C1 segment of cervical spinal cord (tissue), 14 donors: ENCODE results near the gene APPBP2.
A peak's percentile ranks its signal among the peaks of the same experiment; 100 is the strongest.
"Not testable (repeated sequence)": the region's sequence is repeated elsewhere in the genome, so short reads cannot be mapped to it uniquely, and the experiment has no call there.

Source experiments
- DNase-seq, 14 donors: peaks; one replicate each; lab custom pipeline; 2025; lab: John Stamatoyannopoulos, UW

The APPBP2 gene

GRCh38 chr17:60435244-60436167 lies 90.5 kb downstream of the APPBP2 start:
- DNase-seq, result peak in 12 of 14 donors; percentile 41 to 71 (median 57)

DNA sequence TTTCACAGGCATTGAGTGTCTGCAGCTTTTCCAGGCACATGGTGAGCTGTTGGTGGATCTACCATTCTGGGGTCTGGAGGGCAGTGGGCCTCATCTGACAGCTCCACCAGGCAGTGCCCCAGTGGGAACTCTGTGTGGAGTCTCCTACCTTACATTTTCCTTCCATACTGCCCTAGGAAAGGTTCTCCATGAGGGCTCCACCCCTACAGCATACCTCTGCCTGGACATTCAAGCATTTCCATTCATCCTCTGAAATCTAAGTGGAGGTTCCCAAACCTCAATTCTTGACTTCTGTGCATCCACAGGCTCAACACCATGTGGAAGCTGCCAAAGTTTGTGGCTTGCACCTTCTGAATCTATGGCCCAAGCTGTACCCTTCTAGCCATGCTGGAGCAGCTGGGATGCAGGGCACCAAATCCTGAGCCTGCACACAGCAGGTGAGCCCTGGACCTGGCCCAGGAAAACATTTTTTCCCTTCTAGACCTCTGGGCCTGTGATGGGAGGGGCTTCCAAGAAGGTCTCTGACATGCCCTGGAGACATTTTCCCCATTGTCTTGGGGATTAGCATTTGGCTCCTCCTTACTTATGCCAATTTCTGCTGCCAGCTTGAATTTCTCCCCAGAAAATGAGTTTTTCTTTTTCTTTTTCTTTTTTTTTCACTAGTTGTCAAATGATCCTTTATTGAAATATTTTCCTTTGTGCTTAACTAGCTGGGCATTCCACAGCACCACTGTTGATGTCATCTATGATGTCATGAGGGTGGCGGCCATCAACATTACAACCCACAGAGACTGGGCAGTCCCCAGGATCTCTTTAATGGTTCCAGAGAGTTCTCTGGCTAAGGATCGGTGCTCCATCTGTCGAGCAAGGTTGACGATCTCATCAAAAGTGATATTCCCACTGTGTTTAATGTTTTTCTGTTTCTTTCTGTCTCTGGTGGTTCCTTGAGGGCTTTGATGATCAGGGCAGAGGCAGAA lies 92.7 kb downstream of the APPBP2 start:
- DNase-seq, result not testable (repeated sequence)

DNA sequence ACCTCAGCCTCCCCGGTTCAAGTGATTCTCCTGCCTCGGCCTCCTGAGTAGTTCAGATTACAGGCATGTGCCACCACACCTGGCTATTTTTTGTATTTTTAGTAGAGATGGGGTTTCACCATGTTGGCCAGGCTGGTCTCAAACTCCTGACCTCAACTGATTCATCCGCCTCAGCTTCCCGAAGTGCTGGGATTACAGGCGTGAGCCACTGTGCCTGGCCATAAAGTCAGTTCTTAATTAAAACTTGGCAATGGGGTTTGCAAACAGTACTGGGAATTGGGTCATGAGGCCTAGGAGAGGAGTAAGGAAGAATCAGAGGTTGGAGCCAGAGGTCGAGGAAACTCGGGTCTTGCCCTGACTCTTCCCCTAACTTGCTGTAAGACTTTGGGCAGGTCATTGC lies 95.5 kb downstream of the APPBP2 start:
- DNase-seq, result not testable (repeated sequence)

GRCh38 chr17:60428491-60428890 lies 97.6 kb downstream of the APPBP2 start:
- not testable (repeated sequence) for DNase-seq

DNA sequence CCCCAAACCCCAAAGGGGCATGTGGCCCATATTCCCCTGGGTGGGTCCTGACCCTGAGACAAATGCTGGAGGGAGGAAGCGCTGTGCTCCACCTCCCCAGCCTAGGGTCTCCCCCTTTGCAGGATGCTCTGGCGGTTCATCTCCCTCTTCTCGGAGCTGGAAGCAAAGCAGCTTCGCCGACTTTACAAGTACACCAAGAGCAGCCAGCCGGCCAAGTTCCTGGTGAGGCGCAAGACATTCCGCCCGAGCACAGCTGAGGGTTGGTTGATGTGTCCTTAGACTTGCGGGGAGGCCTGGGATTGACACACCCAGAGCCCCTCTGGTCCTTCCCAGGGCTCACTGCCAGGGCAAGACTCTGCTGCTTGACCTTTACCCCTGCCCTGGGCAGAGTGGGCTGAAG lies 99.4 kb downstream of the APPBP2 start:
- DNase-seq, result no peak

GRCh38 chr17:60425626-60426025 lies 100.4 kb downstream of the APPBP2 start:
- DNase-seq, result no peak

- no peak for DNase-seq
These were observed 102.2 kb downstream of the APPBP2 start for GRCh38 chr17:60423865-60424264.

- peak in 1 of 14 donors; percentile 20 for DNase-seq
These were observed 103.8 kb downstream of the APPBP2 start, which contains the start of gene CHCT1 for GRCh38 chr17:60422162-60422665. CHCT1 (plus strand) TSS chr17:60422489; CDS start chr17:60422593, 104 bp downstream.

GRCh38 chr17:60421273-60422161 lies 104.5 kb downstream of the APPBP2 start:
- DNase-seq, result peak in 12 of 14 donors; percentile 11 to 83 (median 62)

DNA sequence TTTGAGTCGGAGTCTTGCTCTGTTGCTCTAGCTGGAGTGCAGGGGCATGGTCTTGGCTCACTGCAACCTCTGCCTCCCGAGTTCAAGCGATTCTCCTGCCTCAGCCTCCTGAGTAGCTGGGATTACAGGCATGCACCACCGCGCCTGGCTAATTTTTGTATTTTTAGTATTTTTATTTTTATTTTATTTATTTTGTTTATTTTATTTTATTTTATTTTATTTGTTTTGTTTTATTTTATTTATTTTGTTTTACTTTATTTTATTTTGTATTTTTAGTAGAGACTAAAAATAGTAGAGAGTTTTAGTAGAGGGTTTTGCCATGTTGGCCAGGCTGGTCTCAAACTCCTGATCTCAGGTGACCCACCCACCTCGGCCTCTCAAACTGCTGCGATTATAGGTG lies 106.2 kb downstream of the APPBP2 start:
- not testable (repeated sequence) for DNase-seq

- not testable (repeated sequence) for DNase-seq
These were observed 107.0 kb downstream of the APPBP2 start for GRCh38 chr17:60419003-60419402.

DNA sequence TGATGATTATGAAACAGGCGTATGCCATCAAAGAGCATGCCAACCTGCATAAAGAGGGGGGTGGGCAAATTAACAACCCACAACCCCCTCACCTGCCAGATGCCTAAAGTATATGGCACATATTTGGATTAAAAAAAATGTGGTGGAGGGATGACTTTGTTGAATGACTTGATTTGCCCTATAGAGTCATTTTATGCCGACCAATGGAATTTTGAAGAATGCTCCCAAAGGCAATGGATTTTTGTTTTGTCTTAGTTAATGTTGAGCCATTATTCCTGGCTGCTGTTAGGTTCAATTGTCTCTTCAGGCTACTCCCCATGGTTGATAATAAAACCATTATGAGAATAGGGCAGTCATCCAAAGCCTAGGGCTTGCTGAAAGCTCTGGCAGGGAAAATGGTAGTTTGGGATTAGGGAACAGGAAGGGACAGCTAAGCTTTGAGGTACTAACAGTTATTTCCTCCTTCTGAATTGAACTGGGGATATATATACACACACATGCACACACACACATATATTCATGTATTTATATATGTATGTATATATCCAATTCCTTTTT lies 109.6 kb downstream of the APPBP2 start:
- DNase-seq, result peak in 3 of 14 donors; percentile 4 to 37 (median 14)

- DNase-seq, result no peak
These were observed 110.9 kb downstream of the APPBP2 start for GRCh38 chr17:60415146-60415545.

DNA sequence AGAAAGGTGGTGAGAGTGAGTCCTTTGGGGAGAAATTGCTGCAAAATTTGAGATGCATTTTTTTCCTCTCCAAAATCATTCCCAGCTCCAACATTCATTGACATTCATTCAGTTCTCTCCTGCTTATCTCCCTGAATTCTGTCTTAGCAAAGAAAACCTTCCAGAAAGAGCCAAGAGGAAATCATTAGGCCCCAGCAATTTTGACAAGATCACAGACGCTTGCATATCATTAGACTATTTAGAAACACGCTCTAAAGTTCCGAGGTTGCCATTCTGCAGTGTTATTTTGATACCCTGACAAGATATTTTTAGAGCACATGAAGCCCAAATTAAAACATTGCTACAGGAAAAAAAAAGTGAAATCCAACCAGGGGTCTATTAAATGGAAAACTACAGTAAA lies 113.3 kb downstream of the APPBP2 start:
- no peak for DNase-seq

- DNase-seq, result no peak
These were observed 116.0 kb downstream of the APPBP2 start for GRCh38 chr17:60410001-60410400.

GRCh38 chr17:60406887-60407286 lies 119.2 kb downstream of the APPBP2 start:
- DNase-seq, result no peak

DNA sequence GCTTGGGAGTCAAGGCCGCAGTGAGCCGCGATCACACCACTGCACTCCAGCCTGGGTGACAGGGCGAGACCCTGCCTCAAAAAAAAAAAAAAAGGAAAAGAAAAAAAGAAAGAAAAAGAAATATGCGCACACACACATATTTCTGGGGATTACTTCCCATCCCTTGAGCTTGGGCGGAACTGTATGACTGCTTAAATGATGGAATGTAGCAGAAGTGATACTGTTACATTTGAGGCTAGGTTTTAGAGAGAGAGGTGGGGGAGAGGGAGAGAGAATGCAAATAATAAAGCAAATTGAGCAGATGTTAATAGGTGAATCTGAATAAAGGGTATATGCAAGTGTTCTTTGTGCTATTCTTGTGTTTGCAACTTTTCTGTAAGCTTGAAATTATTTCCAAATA lies 122.1 kb downstream of the APPBP2 start:
- DNase-seq, result no peak

DNA sequence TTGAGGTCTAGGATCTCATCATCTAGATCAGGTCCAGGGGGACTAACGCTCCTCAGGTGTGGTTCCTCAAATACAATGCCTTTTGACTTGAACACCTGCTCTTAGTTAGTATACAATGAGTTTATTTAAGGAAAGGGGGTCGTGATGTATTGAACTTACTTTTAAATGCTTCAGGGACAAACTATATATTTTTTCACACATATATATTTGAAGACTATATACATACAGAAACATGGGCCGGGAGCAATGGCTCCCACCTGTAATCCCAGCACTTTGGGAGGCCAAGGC lies 122.6 kb downstream of the APPBP2 start:
- DNase-seq, result no peak

DNA sequence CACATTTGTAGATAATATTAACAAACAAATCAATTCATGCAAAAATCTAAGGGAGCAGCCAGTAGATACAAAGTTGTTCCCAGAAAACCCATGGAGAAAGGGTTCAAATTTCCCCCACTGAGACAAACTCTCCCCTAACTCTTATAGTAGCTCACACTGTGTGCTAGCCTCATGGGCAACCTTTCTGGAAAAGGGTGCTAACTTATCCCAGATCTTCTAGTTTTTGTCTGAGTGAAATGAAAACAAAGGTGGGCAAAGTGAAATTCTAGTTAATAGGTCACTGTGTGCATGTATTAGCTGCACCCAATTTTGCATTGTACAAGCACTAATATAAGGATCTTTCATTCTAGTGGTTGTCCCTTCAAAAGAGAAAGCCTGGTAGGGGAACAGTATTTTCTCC lies 124.2 kb downstream of the APPBP2 start:
- DNase-seq, result no peak

GRCh38 chr17:60398227-60398959 lies 127.6 kb downstream of the APPBP2 start:
- no peak for DNase-seq
